GM23248 (cell line): Measurements from ENCODE around the gene SPIN4.

ENCODE experiments used
- EZH2 ChIP-seq: fragments of 200-600 bp; sonication (generic); IDR thresholded peaks from 2 replicates; pipeline ENCODE4 v1.6.1; 2018; ENCODE audit warnings: antibody characterized with exemption, mild to moderate bottlenecking; ENCODE audit not compliant: insufficient read depth, poor library complexity, severe bottlenecking
- EZH2phosphoT487 ChIP-seq: fragments of 200-600 bp; sonication (generic); IDR thresholded peaks from 2 replicates; pipeline ENCODE4 v1.6.1; 2018; ENCODE audit warnings: antibody characterized with exemption, moderate library complexity, mild to moderate bottlenecking, low read depth; ENCODE audit not compliant: insufficient read depth

DNA sequence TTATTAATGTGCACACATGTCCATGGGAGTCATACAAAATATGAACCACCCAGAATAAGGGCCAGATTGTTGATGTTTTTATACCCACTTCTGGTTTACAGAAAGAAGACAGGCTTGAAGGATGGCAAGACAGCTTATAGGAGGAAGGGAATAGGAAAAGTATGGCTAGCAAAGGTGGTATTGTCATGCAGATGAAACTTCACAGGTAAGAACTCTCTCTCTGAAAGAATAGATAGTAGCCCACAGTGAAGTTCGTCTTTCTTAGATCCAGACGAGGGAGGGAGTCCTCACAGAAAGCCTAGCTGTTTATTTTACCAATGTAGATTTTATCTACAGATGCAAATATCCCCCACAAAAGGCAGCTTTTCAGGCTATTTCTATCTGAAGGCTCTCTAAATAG lies 43.7 kb upstream of the SPIN4 start:
- no peak for TF ChIP-seq EZH2
- TF ChIP-seq EZH2phosphoT487 = no peak
